Smooth muscle cell (in vitro differentiated cells): ENCODE measurements around the gene DUSP23. TPM values are rescaled to one million over a fixed set of nuclear protein-coding genes. Genes with fewer than 3 reads are reported as not detected.

Experiments used
- DNase-seq: peaks from one replicate; lab custom pipeline; 2025; ENCODE audit not compliant: unreplicated experiment; lab: John Stamatoyannopoulos, UW
- H2AFZ ChIP-seq: fragments of 200-600 bp; sonication (generic); 2 replicates; pipeline ENCODE4 v1.6.0; 2016; ENCODE audit warnings: antibody characterized with exemption, low read depth, mild to moderate bottlenecking
- H3F3A ChIP-seq: fragments of 200-600 bp; sonication (generic); 2 replicates; pipeline ENCODE4 v1.6.0; 2017; ENCODE audit warnings: antibody characterized with exemption, low read depth
- H3K27ac ChIP-seq: fragments of 200-600 bp; sonication (generic); 2 replicates; pipeline ENCODE4 v1.5.1; 2016; ENCODE audit warnings: low read depth, mild to moderate bottlenecking
- H3K27me3 ChIP-seq: fragments of 200-600 bp; sonication (generic); 2 replicates; pipeline ENCODE4 v1.6.1; 2016; ENCODE audit warnings: low read depth, mild to moderate bottlenecking
- H3K36me3 ChIP-seq: fragments of 200-600 bp; sonication (generic); 2 replicates; pipeline ENCODE4 v1.5.1; 2016; ENCODE audit warnings: low read depth
- H3K4me1 ChIP-seq: fragments of 200-600 bp; sonication (generic); 2 replicates; pipeline ENCODE4 v1.5.1; 2016; ENCODE audit warnings: low read depth
- H3K4me2 ChIP-seq: fragments of 200-600 bp; sonication (generic); 2 replicates; pipeline ENCODE4 v1.6.0; 2016; ENCODE audit warnings: mild to moderate bottlenecking
- H3K4me3 ChIP-seq: fragments of 200-600 bp; sonication (generic); 2 replicates; pipeline ENCODE4 v1.5.1; 2016; ENCODE audit warnings: mild to moderate bottlenecking
- H3K79me2 ChIP-seq: fragments of 200-600 bp; sonication (generic); 2 replicates; pipeline ENCODE4 v1.6.0; 2016; ENCODE audit warnings: low read depth, mild to moderate bottlenecking
- H3K9ac ChIP-seq: fragments of 200-600 bp; sonication (generic); 2 replicates; pipeline ENCODE4 v1.6.0; 2016; ENCODE audit warnings: low read depth
- H3K9me3 ChIP-seq: fragments of 200-600 bp; sonication (generic); replicated peaks from 2 replicates; pipeline ENCODE4 v1.5.1; 2016; ENCODE audit warnings: low read depth
- H4K20me1 ChIP-seq: fragments of 200-600 bp; sonication (generic); 2 replicates; pipeline ENCODE4 v1.6.0; 2016; ENCODE audit warnings: low read depth
- WGBS: methylation state at CpG from one replicate; pipeline ENCODE4 v1.1.7; 2016; ENCODE audit warnings: low lambda C conversion rate; 5-methylcytosine and 5-hydroxymethylcytosine counted together
- polyA plus RNA-seq: library from polyadenylated mRNA; unstranded; fragments of >200 nt; fragmentation: Nextera tagmentation; extraction: Ambion mirVana; gene quantifications from 2 replicates; pipeline ENCODE4 v1.2.1, GENCODE V29; 2016
- total RNA-seq: library from RNA; depleted of rRNA; stranded (reverse); fragments of >200 nt; gene quantifications from 2 replicates; pipeline ENCODE4 v1.2.3, GENCODE V29; 2014
- TF ChIP-seq, protein P1 (sequence below): fragments of 200-600 bp; sonication (generic); IDR thresholded peaks from 2 replicates; pipeline ENCODE4 v1.5.1; 2017; ENCODE audit warnings: borderline replicate concordance, mild to moderate bottlenecking, antibody characterized with exemption; ENCODE audit not compliant: insufficient read depth, poor library complexity, severe bottlenecking

Gene DUSP23
- total and polyA plus RNA-seq, 2 experiments from 2014 or later: 32.9 to 41.4 TPM

DNA sequence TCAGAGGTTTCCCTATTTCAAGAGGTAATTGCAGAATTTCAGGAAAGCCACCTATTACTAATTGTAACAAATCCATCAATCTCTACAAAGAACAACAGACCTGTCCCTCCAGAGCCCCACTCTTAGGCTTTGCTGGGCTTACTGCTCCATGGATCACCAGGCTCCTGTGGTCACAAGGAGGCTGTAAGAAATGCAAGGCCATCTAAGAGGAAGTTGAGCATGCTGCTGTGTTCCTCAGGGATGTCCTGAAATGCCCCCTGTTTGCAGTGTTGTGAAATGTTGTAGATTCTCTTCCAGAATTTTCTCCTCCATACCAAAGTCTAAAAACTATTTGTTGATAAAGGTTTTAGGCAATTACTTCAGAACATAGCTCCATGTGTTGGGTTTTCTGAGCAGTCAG lies 24.4 kb upstream of the DUSP23 start:
- H2AFZ ChIP-seq: no peak overlapping the region
- H3K9me3 ChIP-seq: no peaks in the 10 kb centered on the region
- no peaks in the 10 kb centered on the region for H3K4me1 ChIP-seq
- TF ChIP-seq, protein P1, sequence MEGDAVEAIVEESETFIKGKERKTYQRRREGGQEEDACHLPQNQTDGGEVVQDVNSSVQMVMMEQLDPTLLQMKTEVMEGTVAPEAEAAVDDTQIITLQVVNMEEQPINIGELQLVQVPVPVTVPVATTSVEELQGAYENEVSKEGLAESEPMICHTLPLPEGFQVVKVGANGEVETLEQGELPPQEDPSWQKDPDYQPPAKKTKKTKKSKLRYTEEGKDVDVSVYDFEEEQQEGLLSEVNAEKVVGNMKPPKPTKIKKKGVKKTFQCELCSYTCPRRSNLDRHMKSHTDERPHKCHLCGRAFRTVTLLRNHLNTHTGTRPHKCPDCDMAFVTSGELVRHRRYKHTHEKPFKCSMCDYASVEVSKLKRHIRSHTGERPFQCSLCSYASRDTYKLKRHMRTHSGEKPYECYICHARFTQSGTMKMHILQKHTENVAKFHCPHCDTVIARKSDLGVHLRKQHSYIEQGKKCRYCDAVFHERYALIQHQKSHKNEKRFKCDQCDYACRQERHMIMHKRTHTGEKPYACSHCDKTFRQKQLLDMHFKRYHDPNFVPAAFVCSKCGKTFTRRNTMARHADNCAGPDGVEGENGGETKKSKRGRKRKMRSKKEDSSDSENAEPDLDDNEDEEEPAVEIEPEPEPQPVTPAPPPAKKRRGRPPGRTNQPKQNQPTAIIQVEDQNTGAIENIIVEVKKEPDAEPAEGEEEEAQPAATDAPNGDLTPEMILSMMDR: no peak
- H3K79me2 ChIP-seq: no peaks in the 10 kb centered on the region
- no peak overlapping the region for H3K9ac ChIP-seq
- no peak overlapping the region for H3K4me3 ChIP-seq
- H3F3A ChIP-seq: no peaks in the 10 kb centered on the region
- no peaks in the 10 kb centered on the region for H3K36me3 ChIP-seq
- H3K4me2 ChIP-seq: no peak overlapping the region
- H4K20me1 ChIP-seq: no peaks in the 10 kb centered on the region
- DNase-seq: no peak
- no peak overlapping the region for H3K27ac ChIP-seq
- H3K27me3 ChIP-seq: no peaks in the 10 kb centered on the region

DNA sequence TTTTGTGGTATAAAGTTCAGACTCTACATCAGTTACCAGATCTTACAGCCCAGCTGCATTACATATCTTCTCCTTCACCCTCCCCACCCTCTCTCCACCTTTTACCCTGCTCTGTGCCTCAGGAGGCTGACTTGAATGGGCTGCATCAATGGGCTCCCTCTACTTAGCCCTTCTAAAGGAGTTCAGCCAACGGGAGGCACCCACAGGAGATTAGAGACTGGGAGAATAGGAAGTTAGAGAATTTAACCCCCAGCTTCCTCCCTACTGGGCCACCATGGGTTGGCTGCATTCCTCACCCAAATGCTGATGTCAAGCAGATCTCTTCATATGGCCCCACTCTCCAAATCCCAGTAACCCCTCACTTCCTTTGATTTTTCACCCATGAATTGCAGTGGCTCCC lies 17.1 kb upstream of the DUSP23 start:
- no peak for DNase-seq
- no peak overlapping the region for H3K4me3 ChIP-seq
- H3K4me2 ChIP-seq: no peak overlapping the region
- TF ChIP-seq, protein P1: no peak
- WGBS: 67% methylated on average over 1 of the region's 1 CpG
- no peaks in the 10 kb centered on the region for H3K36me3 ChIP-seq
- H3K27me3 ChIP-seq: no peaks in the 10 kb centered on the region
- no peaks in the 10 kb centered on the region for H3F3A ChIP-seq
- H3K27ac ChIP-seq: no peak overlapping the region
- H2AFZ ChIP-seq: no peak overlapping the region
- no peaks in the 10 kb centered on the region for H4K20me1 ChIP-seq
- H3K4me1 ChIP-seq: no peaks in the 10 kb centered on the region
- no peaks in the 10 kb centered on the region for H3K79me2 ChIP-seq
- no peak overlapping the region for H3K9ac ChIP-seq
- H3K9me3 ChIP-seq: no peaks in the 10 kb centered on the region

DNA sequence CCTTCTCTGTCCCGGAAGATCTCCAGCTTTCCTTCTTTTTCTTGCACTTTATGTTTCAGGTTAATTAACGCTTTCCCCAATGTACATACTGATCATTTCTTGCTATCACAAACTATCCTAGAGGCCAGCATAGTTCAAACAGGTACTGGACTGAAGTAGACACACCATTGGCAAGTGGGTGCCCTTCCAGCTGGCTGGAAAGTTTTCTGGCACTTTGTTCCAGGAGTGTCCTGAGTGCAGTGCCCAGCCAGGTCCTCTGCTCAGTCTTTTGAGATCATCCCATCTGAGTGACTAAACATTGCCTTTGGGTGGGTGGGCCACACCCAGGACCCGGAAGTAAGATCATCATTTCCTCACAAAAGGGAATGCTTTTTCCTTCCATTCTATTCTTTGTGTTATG lies 15.0 kb upstream of the DUSP23 start:
- H3K9me3 ChIP-seq: no peaks in the 10 kb centered on the region
- TF ChIP-seq, protein P1: no peak
- H3K27ac ChIP-seq: no peak overlapping the region
- no peak overlapping the region for H3K4me3 ChIP-seq
- no peaks in the 10 kb centered on the region for H3F3A ChIP-seq
- H3K4me2 ChIP-seq: no peak overlapping the region
- no peak overlapping the region for H2AFZ ChIP-seq
- DNase-seq: no peak
- H3K79me2 ChIP-seq: no peaks in the 10 kb centered on the region
- 91% methylated on average over 3 of the region's 3 CpGs for WGBS
- no peaks in the 10 kb centered on the region for H3K4me1 ChIP-seq
- no peaks in the 10 kb centered on the region for H4K20me1 ChIP-seq
- H3K36me3 ChIP-seq: no peaks in the 10 kb centered on the region
- no peak overlapping the region for H3K9ac ChIP-seq
- no peaks in the 10 kb centered on the region for H3K27me3 ChIP-seq

DNA sequence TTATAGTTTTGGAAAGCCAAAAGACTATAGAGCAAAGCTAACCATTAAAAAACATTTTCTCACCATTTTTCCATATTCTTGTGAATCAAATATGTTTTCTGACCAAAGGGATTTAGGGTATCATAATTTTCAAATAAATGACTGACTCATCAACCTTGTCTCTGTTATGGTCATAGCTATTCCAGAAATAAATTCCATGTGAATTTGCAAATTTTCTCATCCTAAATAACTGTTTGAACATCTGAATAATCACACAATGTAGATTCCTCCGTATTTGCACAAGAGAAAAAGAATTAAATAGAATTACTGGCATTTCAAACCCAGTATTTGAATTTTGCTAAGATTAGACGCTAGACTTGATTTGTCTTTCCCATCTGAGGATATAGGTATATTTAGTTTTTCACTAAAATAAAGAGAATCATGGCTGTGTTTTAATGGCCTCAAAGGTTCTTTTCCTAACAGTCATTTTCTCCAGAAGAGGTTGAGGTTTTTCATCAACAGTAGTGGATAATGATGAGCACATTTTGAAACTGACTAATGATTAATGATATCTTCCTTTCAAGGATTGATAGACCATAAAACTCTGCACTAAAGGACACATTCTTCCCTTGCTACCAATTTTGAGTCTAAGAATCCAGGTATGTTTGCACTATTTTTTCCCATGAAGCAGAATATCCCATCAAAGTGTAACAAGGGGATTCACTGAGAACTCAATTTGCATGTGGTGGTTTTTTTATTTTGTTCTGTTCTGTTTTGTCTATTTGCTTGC lies 9.5 kb upstream of the DUSP23 start:
- no peak for DNase-seq
- WGBS: 89% methylated on average over 2 of the region's 2 CpGs
- H3K9me3 ChIP-seq: no peaks in the 10 kb centered on the region

More for the DNA sequence above, 9.5 kb upstream of the DUSP23 start:
- no peaks in the 10 kb centered on the region for H4K20me1 ChIP-seq
- no peaks in the 10 kb centered on the region for H3K79me2 ChIP-seq
- no peak overlapping the region for H2AFZ ChIP-seq
- H3K4me1 ChIP-seq: no peaks in the 10 kb centered on the region
- H3K27ac ChIP-seq: no peak overlapping the region
- H3K9ac ChIP-seq: no peak overlapping the region
- TF ChIP-seq, protein P1: no peak
- no peak overlapping the region for H3K4me2 ChIP-seq
- H3K36me3 ChIP-seq: no peaks in the 10 kb centered on the region
- H3K4me3 ChIP-seq: no peak overlapping the region
- no peaks in the 10 kb centered on the region for H3F3A ChIP-seq
- peaks cover 20% of the 10 kb centered on the region for H3K27me3 ChIP-seq
